HG03460 (cell line): ENCODE data around the gene CCDC74A.
A peak's percentile ranks its signal among the peaks of the same experiment; 100 is the strongest.
"Not testable (repeated sequence)": the region's sequence is repeated elsewhere in the genome, so short reads cannot be mapped to it uniquely, and the experiment has no call there.

Source experiments
- ATAC-seq: cut with Tn5 transposase; IDR thresholded peaks from one replicate; pipeline ENCODE4 v1.9.1; 2021; ENCODE audit not compliant: unreplicated experiment

The CCDC74A gene

DNA sequence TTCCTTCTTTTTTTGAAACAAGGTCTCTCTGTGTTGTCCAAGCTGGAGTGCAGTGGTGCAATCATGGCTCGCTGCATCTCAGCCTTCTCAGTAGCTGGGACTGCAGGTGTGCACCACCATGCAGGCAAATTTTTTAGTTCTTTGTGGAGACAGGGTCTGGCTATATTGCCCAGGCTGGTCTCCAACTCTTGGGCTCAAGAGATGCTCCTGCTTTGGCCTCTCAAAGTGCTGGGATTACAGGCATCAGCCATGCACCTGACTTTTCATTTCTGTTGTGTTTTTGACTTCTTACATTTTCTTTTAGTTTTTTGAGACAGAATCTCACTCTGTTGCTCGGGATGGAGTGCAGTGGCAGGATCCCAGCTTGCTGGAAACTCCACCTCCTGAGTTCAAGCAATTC lies 2.4 kb upstream of the CCDC74A start:
- not testable (repeated sequence) for ATAC-seq

DNA sequence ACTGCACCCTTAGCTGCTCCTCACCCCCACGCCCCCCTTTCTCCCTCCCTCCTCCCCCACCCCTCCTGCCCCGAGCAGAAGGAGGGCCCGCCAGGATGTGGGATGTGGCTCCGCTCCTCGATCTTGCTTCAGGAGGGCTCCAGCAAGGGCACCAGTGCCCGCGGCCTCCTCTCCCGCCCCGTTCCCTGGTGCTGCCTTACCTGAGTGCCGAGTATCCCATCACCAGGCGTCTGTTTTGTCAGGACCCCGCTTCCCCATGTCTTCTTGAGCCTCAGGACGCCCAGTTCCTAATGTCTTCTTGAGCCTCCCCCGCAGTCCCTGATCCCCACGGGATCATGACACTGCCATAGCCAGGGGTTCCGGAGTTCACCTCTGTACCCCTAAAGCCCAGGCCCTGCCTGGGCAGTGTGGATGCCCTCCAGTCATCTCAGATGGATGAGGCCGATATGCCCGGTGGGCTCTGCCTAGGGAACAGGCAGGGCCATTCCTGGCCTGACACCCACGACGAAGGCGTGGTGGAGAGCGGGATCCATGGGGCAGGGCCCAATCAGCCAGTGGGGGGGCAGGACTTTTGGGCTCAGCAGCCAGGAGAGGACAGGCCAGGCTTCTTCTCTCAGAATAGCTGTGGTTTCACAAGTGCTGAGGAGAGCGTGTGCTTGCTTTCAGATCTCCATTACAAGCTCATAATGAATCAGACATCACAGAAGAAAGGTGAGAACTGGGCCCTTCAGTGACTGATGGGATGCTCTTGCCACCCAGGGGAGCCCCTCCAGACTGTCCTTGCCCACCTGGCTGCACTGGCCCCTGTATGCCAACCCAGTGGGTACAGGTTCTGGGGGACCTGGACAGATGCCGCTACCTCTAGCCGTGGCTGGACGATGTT lies 1.5 kb downstream of the CCDC74A start:
- ATAC-seq: peak; percentile 42

GRCh38 chr2:131529864-131530445 lies 2.3 kb downstream of the CCDC74A start:
- ATAC-seq: not testable (repeated sequence)

DNA sequence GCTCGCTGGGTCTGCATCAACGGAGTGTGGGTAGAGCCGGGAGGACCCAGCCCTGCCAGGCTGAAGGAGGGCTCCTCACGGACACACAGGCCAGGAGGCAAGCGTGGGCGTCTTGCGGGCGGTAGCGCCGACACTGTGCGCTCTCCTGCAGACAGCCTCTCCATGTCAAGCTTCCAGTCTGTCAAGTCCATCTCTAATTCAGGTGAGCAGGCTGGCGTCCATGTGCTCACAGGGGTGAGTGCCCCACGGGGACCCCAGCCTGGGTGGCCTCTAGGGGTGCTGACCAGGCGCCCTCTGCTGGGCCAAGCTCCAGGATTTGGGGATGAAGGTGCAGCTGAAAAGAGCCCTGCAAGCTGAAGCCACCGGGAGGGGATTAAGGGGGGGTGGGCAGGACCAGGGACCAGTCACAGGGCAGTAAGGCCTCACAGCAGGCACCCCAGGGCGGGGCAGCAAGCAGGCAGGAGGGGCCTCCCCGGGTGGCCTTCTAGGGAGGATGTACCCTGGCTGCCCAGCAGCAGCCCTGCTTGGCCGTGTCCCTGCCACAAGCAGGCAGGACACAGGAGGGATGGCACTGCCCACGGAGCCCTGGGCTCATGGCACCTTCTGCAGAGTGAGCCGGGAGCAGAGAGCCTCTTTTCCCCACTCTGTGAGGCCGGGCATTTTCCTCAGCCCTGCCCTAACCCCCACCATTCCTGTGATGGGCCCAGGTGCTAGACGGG lies 3.1 kb downstream of the CCDC74A start:
- not testable (repeated sequence) for ATAC-seq

- ATAC-seq: not testable (repeated sequence)
Measured at GRCh38 chr2:131531547-131532185, 4.0 kb downstream of the CCDC74A start.

GRCh38 chr2:131532723-131533608 lies 5.3 kb downstream of the CCDC74A start:
- ATAC-seq: not testable (repeated sequence)

DNA sequence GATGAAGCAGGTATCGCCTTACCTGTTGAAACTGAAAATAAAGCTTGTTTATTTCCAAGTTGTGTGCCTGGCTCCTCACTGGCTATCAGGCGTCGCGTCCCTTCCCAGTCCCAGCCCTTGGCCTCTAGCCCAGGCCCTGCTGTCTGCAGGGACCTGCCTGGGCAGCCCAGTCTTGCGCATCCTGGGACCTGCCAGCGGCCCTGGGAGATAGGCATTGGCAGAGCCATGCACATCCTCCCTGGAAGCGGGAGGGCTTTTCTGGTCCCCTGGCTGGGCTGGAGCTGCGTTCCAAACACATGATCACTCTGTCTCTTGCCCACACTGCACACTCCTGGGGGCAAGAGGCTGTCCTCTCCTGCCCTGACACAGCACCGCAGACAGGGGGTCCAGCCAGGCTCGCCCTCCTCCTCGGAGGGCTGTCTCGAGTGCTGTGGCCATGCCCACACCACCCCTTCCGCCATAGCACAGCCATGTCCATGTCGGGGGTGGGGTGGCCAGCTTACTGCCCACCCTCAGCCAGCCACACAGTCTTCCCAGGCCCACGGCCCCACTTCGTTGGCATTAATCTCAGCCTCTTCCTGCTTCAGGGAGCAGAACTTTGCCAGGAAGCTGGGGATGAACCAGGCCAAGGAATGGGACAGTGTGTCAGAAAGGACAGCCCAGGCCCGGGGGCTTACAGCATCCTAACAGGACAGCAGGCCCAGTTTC lies 6.1 kb downstream of the CCDC74A start:
- not testable (repeated sequence) for ATAC-seq

- ATAC-seq: not testable (repeated sequence)
Measured at GRCh38 chr2:131534317-131534672, 6.6 kb downstream of the CCDC74A start.

- not testable (repeated sequence) for ATAC-seq
Measured at GRCh38 chr2:131534965-131535364, 7.3 kb downstream of the CCDC74A start.

GRCh38 chr2:131535526-131535925 lies 7.8 kb downstream of the CCDC74A start:
- ATAC-seq: no peak

DNA sequence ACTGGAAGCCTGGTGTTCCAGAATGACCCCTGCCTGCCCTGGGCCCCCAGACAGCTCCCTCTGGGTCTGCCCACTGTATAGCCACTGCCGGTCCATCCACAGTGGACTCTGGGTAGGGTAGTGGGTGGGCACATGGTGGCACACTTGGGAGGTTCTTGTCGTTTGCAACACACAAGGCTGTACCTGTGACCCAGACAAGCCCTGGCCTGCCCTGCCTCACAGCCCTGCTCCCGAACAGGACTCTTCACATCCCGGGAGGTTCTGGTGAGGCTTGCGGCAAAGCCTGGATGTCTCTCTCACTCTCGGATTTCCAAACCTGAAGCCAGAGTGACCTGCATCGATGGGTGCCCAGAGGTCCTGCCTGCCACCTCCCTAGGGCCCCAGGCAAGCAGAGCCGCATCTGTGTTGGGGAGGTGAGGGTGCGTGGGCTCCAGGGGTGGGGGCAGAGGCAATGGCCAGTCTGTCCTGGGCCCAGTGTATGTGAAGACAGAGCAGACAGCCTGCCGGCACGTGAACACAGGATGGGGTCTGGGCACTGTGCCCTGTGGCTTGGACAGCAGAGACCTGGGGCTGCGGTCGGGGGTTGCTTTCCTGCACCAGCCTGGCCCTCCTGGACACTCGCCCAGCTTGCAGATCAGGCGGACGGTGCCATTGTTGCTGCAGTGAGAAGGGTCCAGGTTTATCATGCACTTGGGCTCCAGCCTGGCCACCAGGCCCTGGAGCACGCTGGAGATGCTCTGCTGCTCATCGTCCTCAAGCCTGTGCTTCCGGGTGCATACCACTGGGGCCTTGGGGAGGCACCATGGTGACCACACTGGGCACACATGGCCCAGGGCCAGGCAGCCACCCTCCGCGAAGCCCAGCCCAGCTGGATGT lies 8.5 kb downstream of the CCDC74A start:
- ATAC-seq: not testable (repeated sequence)

DNA sequence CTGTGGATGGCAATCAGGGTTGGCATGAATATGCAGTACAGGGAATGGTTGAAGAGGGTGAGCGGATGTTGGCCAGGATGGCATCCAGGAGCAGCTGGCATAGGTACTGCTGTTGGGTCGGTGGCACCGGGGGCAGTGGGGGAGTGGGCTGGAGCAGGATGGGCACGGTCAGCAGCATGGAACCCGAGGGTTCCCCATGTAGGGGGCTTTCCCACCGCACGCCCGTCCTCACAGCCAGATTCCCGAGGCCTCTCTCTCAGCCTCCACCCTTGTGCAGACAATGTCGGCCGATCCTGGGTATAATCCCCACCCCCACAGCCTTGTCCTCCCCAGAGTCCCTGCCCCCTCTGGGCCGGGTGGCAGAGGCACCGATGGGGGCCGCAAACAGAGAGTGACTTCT lies 9.2 kb downstream of the CCDC74A start:
- ATAC-seq: not testable (repeated sequence)

DNA sequence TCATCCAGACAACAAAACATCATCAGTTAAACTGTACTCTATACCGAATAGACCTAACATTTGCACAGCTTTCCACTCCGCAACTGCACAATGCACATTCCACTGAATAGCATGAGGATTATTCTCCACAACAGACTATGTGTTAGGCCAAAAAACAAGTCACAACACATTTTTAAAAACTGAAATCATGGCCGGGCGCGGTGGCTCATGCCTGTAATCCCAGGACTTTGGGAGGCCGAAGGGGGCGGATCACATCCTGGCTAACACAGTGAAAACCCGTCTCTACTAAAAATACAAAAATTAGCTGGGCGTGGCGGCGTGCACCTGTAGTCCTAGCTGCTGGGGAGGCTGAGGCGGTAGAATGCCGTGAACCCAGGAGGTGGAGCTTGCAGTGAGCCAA lies 11.2 kb downstream of the CCDC74A start:
- ATAC-seq: not testable (repeated sequence)

GRCh38 chr2:131542438-131543384 lies 15.0 kb downstream of the CCDC74A start:
- ATAC-seq: no peak

DNA sequence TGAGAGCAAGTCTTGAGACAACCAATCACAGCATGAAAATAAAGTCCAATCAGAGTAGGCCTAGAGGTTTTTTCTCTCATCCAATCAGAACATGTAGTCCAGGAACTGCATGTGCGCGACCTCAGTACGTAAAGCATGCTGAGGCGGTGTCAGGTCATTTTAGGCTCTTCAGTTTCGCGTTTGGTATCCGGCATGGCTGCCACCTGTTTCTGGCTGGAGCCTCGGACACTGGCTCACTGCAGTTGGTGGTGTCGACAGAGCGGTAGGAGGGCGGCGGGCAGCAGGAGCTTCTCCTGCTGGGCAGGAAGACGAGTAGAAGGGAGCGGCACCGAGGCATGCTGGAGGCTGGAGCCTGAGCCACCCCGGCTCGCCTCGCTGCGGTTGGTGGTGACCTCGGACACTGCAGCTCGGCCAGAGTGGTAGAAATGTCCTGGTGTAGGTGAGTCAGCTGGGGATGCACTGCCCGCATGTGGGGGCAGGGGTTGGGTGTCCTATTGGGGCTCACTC lies 15.8 kb downstream of the CCDC74A start:
- ATAC-seq: no peak

DNA sequence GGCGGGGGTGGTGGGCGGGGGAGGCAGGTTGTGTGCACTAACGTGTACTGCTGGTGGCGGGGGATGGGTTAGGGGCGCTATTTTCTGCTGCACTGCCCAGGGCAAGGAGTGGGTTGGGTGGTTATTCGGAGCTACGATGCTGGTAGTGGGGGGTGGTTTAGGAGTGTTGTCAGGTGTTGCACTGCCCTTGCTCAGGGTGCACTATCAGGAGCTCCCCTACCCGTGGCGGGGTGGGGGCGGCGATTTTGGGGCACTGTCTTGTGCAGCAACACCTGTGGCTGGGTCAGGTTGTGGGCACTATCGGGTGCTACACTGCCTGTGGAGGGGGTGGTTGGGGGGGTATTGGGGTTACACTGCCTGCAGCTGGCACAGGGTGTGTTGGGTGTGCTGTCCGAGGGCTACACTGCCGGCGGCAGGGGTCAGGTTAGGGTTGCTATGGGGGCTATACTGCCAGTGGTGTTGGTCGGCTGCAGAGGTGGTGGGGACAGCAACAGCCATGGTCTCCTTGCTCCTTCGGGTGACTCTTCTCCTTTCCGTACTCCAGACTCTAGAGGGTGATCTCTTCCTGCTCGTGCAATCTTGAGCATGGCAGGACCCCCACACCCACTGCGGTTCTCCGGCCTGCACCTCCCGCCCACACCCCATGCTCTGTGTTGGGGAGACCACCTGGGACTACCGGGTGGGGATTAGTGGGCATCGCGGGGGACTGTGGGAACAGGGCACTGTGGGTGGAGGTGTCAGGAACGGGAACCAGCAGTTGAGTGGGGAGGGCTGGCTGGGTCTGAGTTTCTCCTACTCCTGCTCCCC lies 16.5 kb downstream of the CCDC74A start:
- not testable (repeated sequence) for ATAC-seq

DNA sequence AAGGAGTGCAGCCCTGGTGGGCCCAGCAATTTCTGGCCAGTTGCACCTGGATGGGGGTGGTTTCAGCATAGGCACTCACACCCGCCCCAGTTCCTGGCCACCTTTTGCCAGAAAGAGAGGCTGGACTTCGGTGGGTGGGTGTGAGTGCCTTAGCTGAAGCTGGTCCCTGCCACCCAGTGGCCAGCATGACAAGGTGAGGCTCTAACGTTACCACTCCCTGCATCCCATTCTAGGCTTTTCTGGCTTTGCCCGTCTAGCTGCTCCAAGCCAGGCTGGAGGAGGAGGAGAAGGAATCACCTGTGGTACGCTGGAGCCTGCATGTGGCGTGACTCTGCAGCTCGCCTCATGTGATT lies 17.1 kb downstream of the CCDC74A start:
- not testable (repeated sequence) for ATAC-seq
